Measurements from ENCODE around the gene GABBR2.
"Not testable (repeated sequence)": the region's sequence is repeated elsewhere in the genome, so short reads cannot be mapped to it uniquely, and the experiment has no call there.

GABBR2 gene

DNA sequence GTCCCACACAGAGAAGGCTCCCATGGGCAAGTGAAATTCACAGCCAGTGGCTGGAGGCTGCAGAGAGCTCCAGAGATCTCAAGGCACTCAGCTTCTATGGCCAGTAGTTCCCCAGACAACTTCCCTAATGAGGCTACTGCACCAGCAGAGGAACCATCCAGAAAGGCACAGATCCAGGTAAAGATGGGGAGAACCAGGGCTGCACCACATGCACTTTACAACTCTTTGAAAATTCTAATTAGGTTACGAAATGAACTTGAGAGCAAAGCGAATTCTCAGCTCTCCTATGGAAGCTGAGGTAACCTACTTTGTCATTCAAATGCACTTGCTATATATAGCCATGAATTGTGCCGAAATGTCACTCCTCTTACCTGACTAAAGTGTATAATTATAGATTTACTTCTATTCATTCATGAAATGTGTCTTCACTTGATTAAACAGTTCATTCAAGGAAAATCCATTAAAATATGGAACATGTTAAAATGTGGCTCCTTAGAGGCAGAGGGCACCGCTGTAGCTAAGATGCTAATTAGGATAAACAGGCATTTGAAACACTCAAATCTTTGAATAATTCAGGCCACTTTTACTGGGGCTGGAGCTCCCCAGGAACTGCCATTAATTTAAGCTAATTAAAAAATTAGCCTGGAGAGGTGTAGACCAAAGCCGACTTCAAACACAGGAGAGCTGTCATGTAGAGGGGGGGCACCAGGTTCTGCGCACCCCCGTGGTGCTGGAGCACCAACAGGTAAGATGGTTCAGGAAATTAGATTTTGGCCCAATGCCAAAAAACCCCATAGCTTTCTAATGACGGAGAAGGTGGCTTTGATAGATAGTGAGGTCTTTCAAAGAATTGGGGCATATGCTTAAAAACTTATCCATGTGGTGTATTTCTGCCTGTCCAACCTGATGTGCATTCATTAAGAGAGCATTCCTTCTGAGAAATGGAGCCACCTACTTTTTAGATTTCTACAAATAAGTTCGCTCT, 204.1 kb downstream of the GABBR2 start:
- H3K9me3 Mint-ChIP-seq = peaks cover 1% of the 10 kb centered on the region
- H3K27me3 Mint-ChIP-seq = peaks cover 20% of the 10 kb centered on the region
- no peak overlapping the region for H3K4me3 Mint-ChIP-seq
- H3K27ac Mint-ChIP-seq = peak overlapping the region; percentile 6
- peaks cover 1% of the 10 kb centered on the region for H3K36me3 Mint-ChIP-seq
- DNase-seq (ENCODE audit: low spot score in 2 of 2) (no peak), ATAC-seq (ENCODE audit: low read depth) (no peak)
- H3K4me1 Mint-ChIP-seq = peaks cover 5% of the 10 kb centered on the region

DNA sequence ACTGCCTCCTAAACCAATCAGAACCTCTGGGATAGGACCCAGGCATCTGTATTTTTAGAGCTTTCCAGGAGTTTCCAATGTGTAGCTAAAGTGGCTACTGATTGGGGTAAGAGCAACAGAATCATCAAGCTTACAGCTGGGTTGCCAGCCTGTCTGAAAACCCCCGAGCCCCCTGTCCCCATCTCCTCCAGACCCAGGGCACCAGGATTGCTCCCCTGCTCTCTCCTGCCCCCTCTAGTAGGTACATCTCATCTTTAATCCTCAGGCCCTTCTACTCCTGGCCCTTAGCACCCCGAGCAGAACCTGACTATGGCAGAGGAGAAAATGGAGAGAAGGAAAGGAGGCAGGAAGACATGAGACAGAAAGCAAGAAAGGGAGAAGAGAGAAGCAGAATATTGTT, 204.9 kb downstream of the GABBR2 start:
- Mint-ChIP-seq H3K27ac (peak overlapping the region; percentile 6), H3K4me3 (no peak overlapping the region), H3K27me3 (peaks cover 18% of the 10 kb centered on the region), H3K9me3 (no peaks in the 10 kb centered on the region), H3K4me1 (peaks cover 5% of the 10 kb centered on the region), H3K36me3 (no peaks in the 10 kb centered on the region)
- DNase-seq (ENCODE audit: low spot score in 2 of 2) (no peak), ATAC-seq (ENCODE audit: low read depth) (no peak)

DNA sequence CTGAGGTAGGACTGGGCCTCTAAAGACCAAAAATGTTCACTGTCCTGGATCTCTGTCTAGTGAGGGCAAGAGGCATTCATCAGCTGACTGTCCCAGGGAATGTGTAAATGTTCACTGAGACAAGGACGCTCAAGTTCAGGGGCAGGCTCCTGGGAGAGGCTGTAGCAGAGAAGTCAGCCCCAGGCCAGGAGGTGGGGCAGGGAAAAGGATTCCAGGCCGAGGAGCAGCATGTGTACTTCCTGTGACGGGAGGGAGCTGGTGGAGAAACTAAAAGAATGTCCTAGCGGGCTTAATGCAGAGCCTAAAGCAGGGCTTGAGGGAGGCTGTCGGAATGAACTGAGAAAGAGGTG, 205.8 kb downstream of the GABBR2 start:
- ATAC-seq (ENCODE audit: low read depth) (no peak), DNase-seq (ENCODE audit: low spot score in 2 of 2) (no peak)
- H3K4me1 Mint-ChIP-seq = peaks cover 5% of the 10 kb centered on the region
- H3K4me3 Mint-ChIP-seq = no peak overlapping the region
- H3K27ac Mint-ChIP-seq = no peak overlapping the region
- H3K36me3 Mint-ChIP-seq = no peaks in the 10 kb centered on the region
- H3K27me3 Mint-ChIP-seq = peaks cover 18% of the 10 kb centered on the region
- no peaks in the 10 kb centered on the region for H3K9me3 Mint-ChIP-seq

DNA sequence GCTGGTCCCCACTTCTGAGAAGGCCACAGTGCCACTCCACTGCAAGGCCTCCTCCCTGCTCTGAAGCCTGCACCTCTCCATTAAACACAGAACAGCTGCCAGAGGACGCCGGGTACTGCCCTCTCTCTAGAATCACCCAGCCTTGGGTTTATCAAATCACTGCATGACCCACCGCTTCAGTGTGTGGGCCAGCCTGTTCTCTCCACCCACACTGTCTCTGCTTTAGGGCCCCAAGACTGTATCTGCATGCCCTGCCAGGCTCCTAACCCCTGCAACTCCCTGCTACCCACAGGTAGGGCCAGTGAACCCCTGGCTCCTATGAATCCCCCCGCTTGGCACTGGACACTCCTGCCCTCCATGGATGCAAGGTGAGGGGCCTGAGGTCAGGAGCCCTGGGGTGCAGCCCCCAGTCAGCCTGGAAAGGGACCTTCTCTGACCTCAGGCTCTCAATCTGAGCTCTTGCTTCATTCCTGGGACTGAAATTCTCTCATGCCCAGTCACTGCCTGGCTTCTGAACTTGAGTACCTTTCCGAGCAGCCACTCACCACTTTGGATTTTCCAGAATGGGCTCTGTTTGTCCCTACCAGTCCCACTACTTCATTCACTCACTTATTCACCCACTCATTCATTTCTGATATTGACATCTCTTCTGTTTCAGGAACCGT, 206.3 kb downstream of the GABBR2 start:
- Mint-ChIP-seq H3K9me3 (no peaks in the 10 kb centered on the region), H3K27me3 (peaks cover 18% of the 10 kb centered on the region), H3K36me3 (no peaks in the 10 kb centered on the region), H3K27ac (peak overlapping the region; percentile 58), H3K4me3 (no peak overlapping the region), H3K4me1 (peaks cover 5% of the 10 kb centered on the region)
- DNase-seq (ENCODE audit: low spot score in 2 of 2) (no peak), ATAC-seq (ENCODE audit: low read depth) (no peak)

DNA sequence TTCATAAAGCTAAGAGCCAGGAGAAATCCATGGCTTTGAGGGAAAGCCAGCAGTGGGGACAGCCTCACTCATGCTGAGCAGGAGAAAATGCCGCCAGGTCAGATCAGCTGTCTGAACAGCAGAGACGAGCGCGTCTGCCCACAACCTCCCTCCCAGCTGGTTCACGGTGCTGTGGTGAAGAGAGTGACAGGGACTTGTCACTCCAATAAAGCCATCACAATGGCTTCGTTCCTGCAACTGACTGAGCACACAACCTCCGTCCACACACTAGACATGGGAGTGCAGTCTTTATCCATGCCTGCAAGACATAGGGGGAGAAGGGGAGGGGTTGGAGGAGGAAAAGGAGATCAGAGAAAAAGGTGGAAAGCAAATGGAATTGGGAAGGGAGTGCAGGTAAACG, 206.9 kb downstream of the GABBR2 start:
- ATAC-seq (ENCODE audit: low read depth) (no peak), DNase-seq (ENCODE audit: low spot score in 2 of 2) (no peak)
- peaks cover 20% of the 10 kb centered on the region for H3K27me3 Mint-ChIP-seq
- no peaks in the 10 kb centered on the region for H3K36me3 Mint-ChIP-seq
- no peaks in the 10 kb centered on the region for H3K9me3 Mint-ChIP-seq
- H3K27ac Mint-ChIP-seq = peak overlapping the region; percentile 58
- peaks cover 5% of the 10 kb centered on the region for H3K4me1 Mint-ChIP-seq
- H3K4me3 Mint-ChIP-seq = no peak overlapping the region

DNA sequence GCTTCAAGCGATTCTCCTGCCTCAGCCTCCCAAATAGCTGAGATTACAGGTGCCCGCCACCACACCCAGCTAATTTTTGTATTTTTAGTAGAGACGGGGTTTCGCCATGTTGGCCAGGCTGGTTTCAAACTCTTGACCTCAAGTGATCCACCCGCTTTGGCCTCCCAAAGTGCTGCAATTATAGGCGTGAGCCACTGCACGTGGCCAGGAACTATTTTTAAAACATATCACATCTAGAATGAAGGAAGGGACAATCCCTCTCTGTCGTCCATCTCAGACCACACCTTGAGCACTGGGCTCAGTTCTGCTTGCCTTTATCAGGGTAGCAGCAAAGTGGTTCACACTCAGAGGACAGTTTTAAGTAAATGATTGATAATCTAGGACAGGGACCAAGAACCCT, 207.5 kb downstream of the GABBR2 start:
- not testable (repeated sequence) for H3K4me3 Mint-ChIP-seq; ATAC-seq (ENCODE audit: low read depth); H3K27ac Mint-ChIP-seq; H3K4me1 Mint-ChIP-seq; DNase-seq (ENCODE audit: low spot score in 2 of 2); H3K9me3 Mint-ChIP-seq; H3K36me3 Mint-ChIP-seq
- H3K27me3 Mint-ChIP-seq = peaks cover 18% of the 10 kb centered on the region

DNA sequence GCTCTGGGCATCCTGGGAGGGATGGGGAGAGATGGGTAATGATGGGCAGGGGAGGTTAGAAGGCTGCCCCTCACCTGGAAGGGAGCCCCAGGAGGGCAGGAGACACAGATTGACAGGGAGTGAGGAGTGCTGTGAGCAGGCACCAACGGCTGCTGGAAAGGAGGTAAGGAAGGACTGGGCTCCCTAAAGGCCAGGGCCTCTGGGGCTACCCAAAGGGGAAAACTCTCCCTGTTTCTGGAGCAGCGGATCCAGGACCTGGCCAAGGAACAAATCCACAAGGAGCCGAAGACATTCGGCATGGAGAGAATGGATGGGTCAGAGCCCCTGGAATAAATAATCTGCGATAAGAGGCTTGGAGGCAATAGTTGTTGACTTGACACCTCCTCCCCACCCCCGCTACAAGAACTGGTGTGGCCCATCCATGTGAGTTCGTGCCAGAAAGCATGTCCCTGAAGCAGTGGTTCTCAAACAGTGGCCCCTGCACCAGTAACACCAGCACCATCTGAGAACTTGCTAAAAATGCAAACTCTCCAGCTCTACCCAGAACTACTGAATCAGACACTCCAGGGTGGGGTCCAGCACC, 208.3 kb downstream of the GABBR2 start:
- H3K27me3 Mint-ChIP-seq = peaks cover 17% of the 10 kb centered on the region
- ATAC-seq (ENCODE audit: low read depth) = no peak
- no peaks in the 10 kb centered on the region for H3K36me3 Mint-ChIP-seq
- H3K9me3 Mint-ChIP-seq = no peaks in the 10 kb centered on the region
- DNase-seq (ENCODE audit: low spot score in 2 of 2) = no peak
- H3K4me3 Mint-ChIP-seq = no peak overlapping the region
- peaks cover 5% of the 10 kb centered on the region for H3K4me1 Mint-ChIP-seq
- no peak overlapping the region for H3K27ac Mint-ChIP-seq

DNA sequence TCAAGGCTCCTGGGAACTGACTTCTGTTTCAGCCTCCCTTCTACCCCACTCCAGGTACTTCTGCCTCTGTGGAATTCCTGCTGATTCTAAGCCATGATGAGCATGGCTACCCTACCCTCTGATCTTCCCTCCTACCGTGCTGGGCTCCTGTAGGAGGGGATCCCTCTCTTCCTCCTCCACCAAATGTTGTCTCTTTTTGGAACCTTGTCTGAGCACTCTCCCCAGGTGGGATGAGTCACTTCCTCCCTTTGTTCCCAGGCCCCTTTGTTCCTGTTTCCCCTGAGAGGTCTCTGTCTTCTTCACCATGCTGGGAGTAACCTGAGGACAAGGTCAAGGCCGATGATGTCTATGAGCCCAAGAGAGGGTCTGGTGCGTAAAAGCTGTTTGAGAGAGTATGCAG, 213.2 kb downstream of the GABBR2 start:
- no peak overlapping the region for H3K4me3 Mint-ChIP-seq
- H3K27ac Mint-ChIP-seq = no peak overlapping the region
- peaks cover 6% of the 10 kb centered on the region for H3K9me3 Mint-ChIP-seq
- ATAC-seq (ENCODE audit: low read depth) (no peak), DNase-seq (ENCODE audit: low spot score in 2 of 2) (no peak)
- peaks cover 14% of the 10 kb centered on the region for H3K27me3 Mint-ChIP-seq
- H3K4me1 Mint-ChIP-seq = no peaks in the 10 kb centered on the region
- H3K36me3 Mint-ChIP-seq = peaks cover 5% of the 10 kb centered on the region

DNA sequence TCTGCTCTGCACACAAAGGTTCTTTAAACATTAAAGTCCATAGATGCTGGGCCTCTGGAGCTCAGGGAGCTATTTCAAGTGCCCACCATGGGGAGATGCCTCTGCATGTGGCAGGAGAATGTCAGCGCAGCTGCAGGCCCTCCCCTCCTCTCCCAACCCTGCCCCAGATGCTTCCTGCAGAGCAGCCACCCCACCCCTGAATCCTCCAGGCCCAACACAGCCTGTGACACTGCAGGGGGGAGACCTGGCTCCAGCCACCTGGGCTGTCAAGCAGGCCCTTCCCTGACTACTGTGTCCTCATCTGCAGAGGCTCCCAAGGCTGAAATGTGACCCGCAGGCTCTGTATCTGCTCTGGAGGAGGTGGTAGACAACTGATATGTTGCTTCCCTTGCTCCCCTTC, 213.9 kb downstream of the GABBR2 start:
- Mint-ChIP-seq H3K27ac (no peak overlapping the region), H3K36me3 (peaks cover 5% of the 10 kb centered on the region), H3K4me3 (no peak overlapping the region), H3K9me3 (peaks cover 6% of the 10 kb centered on the region), H3K4me1 (no peaks in the 10 kb centered on the region), H3K27me3 (peaks cover 12% of the 10 kb centered on the region)
- ATAC-seq (ENCODE audit: low read depth) = no peak
- DNase-seq (ENCODE audit: low spot score in 2 of 2) = no peak

DNA sequence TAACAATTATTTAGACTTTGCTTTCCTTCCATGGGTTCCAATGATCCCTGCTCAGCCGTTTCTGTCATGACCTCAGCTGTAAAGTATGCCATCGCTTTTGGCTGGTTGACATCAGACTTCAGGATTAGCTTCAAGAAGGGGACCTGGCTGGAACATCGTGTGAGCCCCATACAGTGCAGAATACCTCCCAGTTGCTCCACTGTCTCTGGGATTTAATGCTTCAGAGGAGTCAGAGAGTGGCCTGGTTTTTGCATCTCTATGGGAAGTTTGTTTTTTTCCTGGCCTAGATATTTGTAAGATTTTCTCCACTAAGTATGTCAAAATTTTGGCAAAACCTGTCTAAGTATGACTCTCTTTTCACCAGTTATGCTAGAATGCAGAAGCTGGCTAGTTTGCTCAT, 216.9 kb downstream of the GABBR2 start:
- Mint-ChIP-seq H3K4me3 (no peak overlapping the region), H3K27ac (no peak overlapping the region), H3K4me1 (no peaks in the 10 kb centered on the region), H3K36me3 (peaks cover 5% of the 10 kb centered on the region), H3K9me3 (peaks cover 6% of the 10 kb centered on the region), H3K27me3 (peaks cover 13% of the 10 kb centered on the region)
- no peak for ATAC-seq (ENCODE audit: low read depth)
- no peak for DNase-seq (ENCODE audit: low spot score in 2 of 2)

DNA sequence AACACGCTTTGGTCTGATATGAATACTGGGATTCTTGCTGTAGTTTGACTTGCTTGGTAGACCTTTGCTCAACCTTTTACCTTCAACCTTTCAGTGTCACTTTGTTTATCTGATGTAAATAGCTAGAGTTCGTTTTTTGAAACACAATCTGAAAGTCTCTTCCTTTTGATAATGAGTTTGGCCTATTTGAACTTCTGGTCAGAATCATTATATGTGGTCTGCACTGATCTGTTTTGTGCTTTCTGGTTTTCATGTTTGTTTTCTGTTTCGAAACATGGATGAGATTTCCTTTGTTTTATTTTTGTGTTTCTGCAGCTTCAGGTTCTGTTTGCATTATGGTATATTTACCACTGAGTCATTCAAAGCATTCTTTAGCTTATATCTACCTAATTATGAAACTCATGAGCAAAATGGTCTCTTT, 217.5 kb downstream of the GABBR2 start:
- peaks cover 12% of the 10 kb centered on the region for H3K27me3 Mint-ChIP-seq
- ATAC-seq (ENCODE audit: low read depth) = no peak
- peaks cover 5% of the 10 kb centered on the region for H3K36me3 Mint-ChIP-seq
- H3K4me1 Mint-ChIP-seq = no peaks in the 10 kb centered on the region
- no peak for DNase-seq (ENCODE audit: low spot score in 2 of 2)
- H3K27ac Mint-ChIP-seq = no peak overlapping the region
- no peak overlapping the region for H3K4me3 Mint-ChIP-seq
- H3K9me3 Mint-ChIP-seq = peaks cover 6% of the 10 kb centered on the region

DNA sequence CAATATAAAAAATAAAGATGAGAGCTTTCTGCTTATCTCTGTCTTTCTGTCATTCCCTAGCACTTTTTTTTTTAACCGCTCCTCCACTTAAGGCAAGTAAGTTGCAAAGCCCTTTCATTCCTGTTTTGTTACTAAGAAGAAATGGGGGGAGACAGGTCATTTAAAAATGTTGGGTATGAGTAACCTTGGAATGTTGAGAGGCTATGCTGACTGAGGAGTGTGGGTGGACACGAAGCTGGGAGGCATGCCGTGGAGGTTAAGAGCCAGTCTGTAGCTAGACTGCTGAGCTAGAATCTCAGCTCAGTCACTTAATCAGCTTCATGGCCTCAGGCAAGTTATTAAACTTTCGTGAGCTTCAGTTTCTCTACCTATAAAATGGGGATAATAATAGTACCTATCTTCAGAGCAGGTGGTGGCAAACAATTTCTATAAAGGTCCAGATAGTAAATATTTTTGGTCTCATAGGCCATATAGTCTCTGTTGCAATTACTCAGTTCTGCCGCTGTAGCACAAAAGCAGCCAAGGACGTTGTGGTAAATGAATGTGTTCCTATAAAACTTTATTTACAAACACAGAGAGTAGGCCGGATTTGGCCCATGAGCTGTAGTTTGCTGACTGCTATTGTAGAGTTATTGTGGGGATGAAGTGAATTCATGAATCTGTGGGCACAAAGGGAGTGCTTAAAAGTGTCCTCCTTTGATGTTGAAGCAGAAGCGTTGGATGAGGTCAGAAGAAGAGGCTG, 220.0 kb downstream of the GABBR2 start:
- DNase-seq (ENCODE audit: low spot score in 2 of 2) = no peak
- H3K27me3 Mint-ChIP-seq = peaks cover 15% of the 10 kb centered on the region
- no peaks in the 10 kb centered on the region for H3K4me1 Mint-ChIP-seq
- ATAC-seq (ENCODE audit: low read depth) = no peak
- H3K27ac Mint-ChIP-seq = no peak overlapping the region
- H3K4me3 Mint-ChIP-seq = no peak overlapping the region
- H3K9me3 Mint-ChIP-seq = peaks cover 4% of the 10 kb centered on the region
- peaks cover 5% of the 10 kb centered on the region for H3K36me3 Mint-ChIP-seq

DNA sequence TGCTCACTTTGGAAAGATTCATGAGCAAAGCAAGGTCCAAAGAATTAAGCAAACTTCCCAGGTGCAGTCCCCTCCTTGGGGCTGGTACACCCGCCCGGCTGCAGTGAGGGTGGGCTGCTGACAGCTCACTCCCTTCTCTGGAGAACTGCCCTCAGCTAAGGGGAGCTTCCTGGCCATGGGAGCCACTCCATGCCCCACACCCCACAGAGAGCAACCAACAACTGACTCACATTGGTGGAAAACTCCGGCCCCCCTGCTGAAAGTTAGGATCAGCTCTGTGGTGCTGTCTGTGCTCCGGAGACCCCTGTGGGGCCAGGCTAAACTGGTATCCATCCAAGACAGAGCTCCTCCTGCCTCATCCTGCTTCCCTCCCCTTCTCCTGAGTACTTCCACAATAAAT, 223.0 kb downstream of the GABBR2 start:
- no peaks in the 10 kb centered on the region for H3K9me3 Mint-ChIP-seq
- H3K4me3 Mint-ChIP-seq = no peak overlapping the region
- DNase-seq (ENCODE audit: low spot score in 2 of 2) (no peak), ATAC-seq (ENCODE audit: low read depth) (no peak)
- H3K4me1 Mint-ChIP-seq = no peaks in the 10 kb centered on the region
- peaks cover 22% of the 10 kb centered on the region for H3K27me3 Mint-ChIP-seq
- H3K36me3 Mint-ChIP-seq = no peaks in the 10 kb centered on the region
- H3K27ac Mint-ChIP-seq = no peak overlapping the region

DNA sequence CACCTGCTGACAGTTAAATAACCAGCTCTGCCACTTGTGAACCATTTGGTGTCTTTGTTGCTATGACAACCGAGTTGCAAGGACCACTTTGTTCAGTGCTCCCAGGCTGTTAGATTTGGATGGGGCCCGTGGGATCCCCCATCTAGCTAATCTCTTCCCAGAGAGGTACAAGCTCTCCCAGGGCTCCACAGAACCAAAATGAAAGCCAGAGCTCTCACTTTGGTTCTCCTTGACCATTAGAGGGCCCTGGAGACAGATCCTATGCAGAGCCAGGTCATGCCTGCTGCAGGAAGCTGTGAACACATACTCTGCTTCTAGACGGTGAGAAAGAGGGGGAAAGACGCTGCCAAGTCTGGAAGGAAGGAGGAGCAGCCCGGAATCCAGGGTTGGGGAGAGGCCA, 224.6 kb downstream of the GABBR2 start:
- H3K4me3 Mint-ChIP-seq = no peak overlapping the region
- peaks cover 25% of the 10 kb centered on the region for H3K27me3 Mint-ChIP-seq
- no peak for DNase-seq (ENCODE audit: low spot score in 2 of 2)
- H3K9me3 Mint-ChIP-seq = no peaks in the 10 kb centered on the region
- H3K27ac Mint-ChIP-seq = no peak overlapping the region
- ATAC-seq (ENCODE audit: low read depth) = no peak
- no peaks in the 10 kb centered on the region for H3K4me1 Mint-ChIP-seq
- H3K36me3 Mint-ChIP-seq = no peaks in the 10 kb centered on the region
